ENCODE measurements around the gene STK17B. TPM values are rescaled to one million over a fixed set of nuclear protein-coding genes. Genes with fewer than 3 reads are reported as not detected.

Gene STK17B
- total RNA-seq, 3 donors from 2014 or later (not counting 1 experiment from before 2014, with no cell fraction given), result 295 to 390 (median 380) TPM

- Mint-ChIP-seq H3K27me3 (ENCODE audit: low read depth in 2 of 2) (no peaks in the 10 kb centered on the region), H3K27ac (no peak overlapping the region), H3K9me3 (no peaks in the 10 kb centered on the region), H3K36me3 (no peaks in the 10 kb centered on the region), H3K4me3 (no peak overlapping the region), H3K4me1 (peaks cover 6 to 7% of the 10 kb centered on the region in 2 donors)
- no peak for TF ChIP-seq CTCF (IDR thresholded peaks at IDR 0.05)
- no peaks in the 10 kb centered on the region for H3K9me3 ChIP-seq (ENCODE audit: control insufficient read depth, insufficient read depth, low read length)
- 39% methylated on average over 6 of the region's 6 CpGs for WGBS (ENCODE audit: insufficient coverage)
- no peak overlapping the region for H3K4me3 ChIP-seq (ENCODE audit: low read length)
- ATAC-seq, result no peak
- intact Hi-C loops (cut with micrococcal nuclease), result no loop called here
- H3K27me3 ChIP-seq (ENCODE audit: control insufficient read depth, insufficient read depth, low read length), result no peaks in the 10 kb centered on the region
- no peaks in the 10 kb centered on the region for H3K36me3 ChIP-seq (ENCODE audit: control insufficient read depth, insufficient read depth, low read length)
- H3K27ac ChIP-seq (ENCODE audit: low read length), result no peak overlapping the region
- no peak for DNase-seq
- H3K4me1 ChIP-seq (ENCODE audit: control insufficient read depth, insufficient read depth, low read length), result peaks cover 4% of the 10 kb centered on the region
Measured at GRCh38 chr2:196101325-196101991, 69.9 kb downstream of the STK17B start.

- H3K27me3 Mint-ChIP-seq (ENCODE audit: low read depth in 2 of 2), result no peaks in the 10 kb centered on the region
- H3K27ac Mint-ChIP-seq, result no peak overlapping the region
- ATAC-seq, result no peak
- Histone ChIP-seq H3K27me3 (ENCODE audit: control insufficient read depth, insufficient read depth, low read length) (no peaks in the 10 kb centered on the region), H3K9me3 (ENCODE audit: control insufficient read depth, insufficient read depth, low read length) (no peaks in the 10 kb centered on the region), H3K4me3 (ENCODE audit: low read length) (no peak overlapping the region), H3K4me1 (ENCODE audit: control insufficient read depth, insufficient read depth, low read length) (peaks cover 4% of the 10 kb centered on the region), H3K36me3 (ENCODE audit: control insufficient read depth, insufficient read depth, low read length) (no peaks in the 10 kb centered on the region), H3K27ac (ENCODE audit: low read length) (no peak overlapping the region)
- H3K36me3 Mint-ChIP-seq, result no peaks in the 10 kb centered on the region
- H3K4me3 Mint-ChIP-seq, result no peak overlapping the region
- intact Hi-C loops (cut with micrococcal nuclease), result no loop called here
- TF ChIP-seq CTCF (IDR thresholded peaks at IDR 0.05), result no peak
- no peaks in the 10 kb centered on the region for H3K9me3 Mint-ChIP-seq
- WGBS (ENCODE audit: insufficient coverage), result 91% methylated on average over 3 of the region's 3 CpGs
- no peak for DNase-seq
- no peaks in the 10 kb centered on the region for H3K4me1 Mint-ChIP-seq
Measured at GRCh38 chr2:196099916-196100315, 71.5 kb downstream of the STK17B start.

DNA sequence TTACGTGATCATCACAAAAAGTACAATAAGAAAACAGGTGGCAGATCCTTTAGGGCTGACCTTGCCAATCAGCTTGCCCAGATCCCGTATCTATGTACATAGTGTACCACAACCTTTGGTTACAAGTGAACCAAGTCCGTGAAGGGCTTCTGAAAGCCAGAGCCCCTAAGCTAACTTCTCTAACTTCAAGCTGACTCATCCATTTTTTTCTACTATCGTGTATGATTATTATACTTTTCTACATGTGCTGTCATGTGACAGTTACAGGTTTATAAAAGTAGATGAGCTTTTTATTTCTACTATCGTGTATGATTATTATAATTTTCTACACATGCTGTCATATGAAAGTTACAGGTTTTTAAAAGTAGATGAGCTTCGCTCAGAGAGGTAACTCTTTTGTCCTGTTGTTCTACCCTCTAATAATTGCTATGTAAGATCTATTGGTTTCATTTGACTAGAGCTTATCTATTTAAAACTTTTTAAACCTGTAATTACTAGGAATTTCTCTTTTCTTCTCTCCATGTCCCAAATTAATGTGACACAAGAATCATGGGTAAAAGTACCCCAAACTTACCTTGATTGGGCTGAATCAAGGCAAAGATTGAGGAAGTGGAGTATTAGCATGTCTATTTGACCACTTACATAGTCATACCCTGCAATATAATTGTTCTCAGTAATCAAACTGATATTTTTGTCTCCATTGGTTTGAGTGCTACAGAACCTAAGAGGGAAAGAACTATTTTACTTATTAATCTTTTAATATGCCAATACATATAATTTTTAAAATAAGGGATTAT, 73.3 kb downstream of the STK17B start:
- no peaks in the 10 kb centered on the region for H3K36me3 Mint-ChIP-seq
- ATAC-seq (no peak), DNase-seq (no peak)
- no peaks in the 10 kb centered on the region for H3K36me3 ChIP-seq (ENCODE audit: control insufficient read depth, insufficient read depth, low read length)
- WGBS (ENCODE audit: insufficient coverage), result 88% methylated on average over 3 of the region's 6 CpGs
- H3K9me3 ChIP-seq (ENCODE audit: control insufficient read depth, insufficient read depth, low read length), result no peaks in the 10 kb centered on the region
- no peaks in the 10 kb centered on the region for H3K27me3 ChIP-seq (ENCODE audit: control insufficient read depth, insufficient read depth, low read length)
- H3K9me3 Mint-ChIP-seq, result no peaks in the 10 kb centered on the region
- H3K27me3 Mint-ChIP-seq (ENCODE audit: low read depth in 2 of 2), result no peaks in the 10 kb centered on the region
- H3K4me1 ChIP-seq (ENCODE audit: control insufficient read depth, insufficient read depth, low read length), result peaks cover 4% of the 10 kb centered on the region
- H3K4me1 Mint-ChIP-seq, result no peaks in the 10 kb centered on the region
- no peak overlapping the region for H3K4me3 ChIP-seq (ENCODE audit: low read length)
- TF ChIP-seq CTCF (IDR thresholded peaks at IDR 0.05), result no peak
- intact Hi-C loops (cut with micrococcal nuclease), result no loop called here
- H3K27ac ChIP-seq (ENCODE audit: low read length), result no peak overlapping the region
- no peak overlapping the region for H3K4me3 Mint-ChIP-seq
- no peak overlapping the region for H3K27ac Mint-ChIP-seq
